Mesendoderm (in vitro differentiated cells): ENCODE data around the gene NOC2L.
A peak's percentile ranks its signal among the peaks of the same experiment; 100 is the strongest.

ENCODE experiments used
- DNase-seq: peaks from one replicate; pipeline ENCODE4 v3.0.0; 2013
- H2AK5ac ChIP-seq: 2 replicates; pipeline ENCODE4 v1.6.1; 2013; ENCODE audit warnings: low read length, inconsistent platforms
- H2BK120ac ChIP-seq: 2 replicates; pipeline ENCODE4 v1.6.1; 2013; ENCODE audit warnings: low read depth, mild to moderate bottlenecking, low read length, moderate library complexity, mixed read lengths
- H2BK15ac ChIP-seq: replicated peaks from 2 replicates; pipeline ENCODE4 v1.6.1; 2013; ENCODE audit warnings: low read depth, mild to moderate bottlenecking, moderate library complexity
- H2BK5ac ChIP-seq: 2 replicates; pipeline ENCODE4 v1.6.1; 2013; ENCODE audit warnings: low read length, inconsistent platforms
- H3K18ac ChIP-seq: 2 replicates; pipeline ENCODE4 v1.6.1; 2013; ENCODE audit warnings: mild to moderate bottlenecking, low read length, mixed read lengths
- H3K23ac ChIP-seq: one replicate; pipeline ENCODE4 v1.6.1; 2013; ENCODE audit warnings: low read length
- H3K27ac ChIP-seq: 2 replicates; pipeline ENCODE4 v1.5.1; 2013; ENCODE audit warnings: low read depth, mild to moderate bottlenecking, inconsistent platforms, low read length, moderate library complexity
- H3K27me3 ChIP-seq: 2 replicates; pipeline ENCODE4 v1.6.1; 2013; ENCODE audit warnings: low read length, control low read depth, mild to moderate bottlenecking, inconsistent platforms; ENCODE audit not compliant: insufficient read depth, poor library complexity
- H3K36me3 ChIP-seq: 2 replicates; pipeline ENCODE4 v1.6.1; 2013; ENCODE audit warnings: low read length, inconsistent platforms; ENCODE audit not compliant: control insufficient read depth, insufficient read depth
- H3K4ac ChIP-seq: one replicate; pipeline ENCODE4 v1.6.1; 2013; ENCODE audit warnings: low read depth, mild to moderate bottlenecking, low read length, moderate library complexity
- H3K4me1 ChIP-seq: 2 replicates; pipeline ENCODE4 v1.6.1; 2013; ENCODE audit warnings: low read depth, low read length, inconsistent platforms; ENCODE audit not compliant: control insufficient read depth
- H3K4me2 ChIP-seq: 2 replicates; pipeline ENCODE4 v1.6.1; 2013; ENCODE audit warnings: low read length
- H3K4me3 ChIP-seq: 2 replicates; pipeline ENCODE4 v1.5.1; 2013; ENCODE audit warnings: mild to moderate bottlenecking, low read length
- H3K56ac ChIP-seq: one replicate; pipeline ENCODE4 v1.6.1; 2013; ENCODE audit warnings: low read length
- H3K79me1 ChIP-seq: 2 replicates; pipeline ENCODE4 v1.6.1; 2013; ENCODE audit warnings: low read length, inconsistent platforms
- H3K79me2 ChIP-seq: 2 replicates; pipeline ENCODE4 v1.6.1; 2013; ENCODE audit warnings: mild to moderate bottlenecking, low read length; ENCODE audit not compliant: control insufficient read depth, insufficient read depth
- H3K9ac ChIP-seq: 2 replicates; pipeline ENCODE4 v1.6.1; 2013; ENCODE audit warnings: low read length, inconsistent platforms
- H4K5ac ChIP-seq: one replicate; pipeline ENCODE4 v1.6.1; 2013; ENCODE audit warnings: low read length
- H4K8ac ChIP-seq: one replicate; pipeline ENCODE4 v1.6.1; 2013; ENCODE audit warnings: low read depth, mild to moderate bottlenecking, control low read depth, low read length, moderate library complexity
- WGBS: extraction: QIAGEN DNeasy Blood & Tissue Kit; methylation state at CpG from one replicate; pipeline ENCODE4 v1.1.7; 2013; ENCODE audit warnings: low lambda C conversion rate, missing lambda C conversion rate; ENCODE audit not compliant: insufficient coverage; ENCODE audit errors: extremely low coverage; 5-methylcytosine and 5-hydroxymethylcytosine counted together

Gene NOC2L

DNA sequence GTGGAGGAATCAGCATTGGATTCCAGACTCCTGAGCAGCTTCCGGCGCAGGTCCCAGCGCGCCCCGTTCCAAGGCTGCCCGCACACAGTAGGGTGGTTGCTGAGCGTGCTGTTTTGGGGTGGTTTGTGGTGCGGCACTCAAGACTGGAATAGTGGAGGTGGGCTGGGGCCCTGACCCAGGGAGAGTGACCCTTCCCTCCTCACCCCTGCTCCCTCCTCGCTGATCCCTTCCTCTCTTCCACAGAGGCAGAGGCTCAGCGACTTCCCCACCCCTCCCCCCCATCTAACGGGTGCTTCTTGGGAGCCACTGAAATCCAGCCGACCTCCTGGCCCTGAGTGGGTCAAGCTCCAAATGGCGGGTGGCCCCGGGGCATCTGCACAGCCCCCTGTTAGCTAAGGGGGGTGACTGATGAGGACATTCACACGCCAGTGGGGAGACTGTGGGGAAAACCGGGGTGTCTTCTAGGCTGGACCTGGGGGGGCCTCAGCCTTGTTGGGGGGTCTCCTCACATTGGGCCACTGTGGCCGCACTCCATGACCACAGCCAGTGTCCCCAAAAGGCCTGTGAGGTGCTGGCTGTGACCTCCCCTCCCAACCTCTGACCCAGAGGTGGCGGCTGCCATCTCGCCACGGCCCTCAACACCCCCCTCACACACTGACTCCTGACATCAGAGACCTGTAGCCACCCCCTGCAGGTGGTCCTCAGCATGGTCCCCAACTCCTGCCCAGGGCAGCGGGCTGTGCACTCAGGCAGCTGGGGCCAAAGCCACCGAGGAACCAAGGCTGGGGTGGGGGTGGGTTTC, 44.8 kb upstream of the NOC2L start:
- H3K79me2 ChIP-seq: no peaks in the 10 kb centered on the region
- H3K18ac ChIP-seq: no peak overlapping the region
- no peak overlapping the region for H4K5ac ChIP-seq
- H3K4me3 ChIP-seq: no peak overlapping the region
- no peak overlapping the region for H2BK120ac ChIP-seq
- H2BK15ac ChIP-seq: no peak overlapping the region
- no peak overlapping the region for H3K23ac ChIP-seq
- DNase-seq: no peak
- H3K27ac ChIP-seq: no peak overlapping the region
- H3K27me3 ChIP-seq: peaks cover 14% of the 10 kb centered on the region
- H3K36me3 ChIP-seq: no peaks in the 10 kb centered on the region
- no peak overlapping the region for H3K4ac ChIP-seq
- H2BK5ac ChIP-seq: no peak overlapping the region
- no peak overlapping the region for H3K4me2 ChIP-seq
- no CpG with 5 or more reads among the region's 22 CpGs for WGBS
- no peaks in the 10 kb centered on the region for H3K79me1 ChIP-seq
- no peak overlapping the region for H3K9ac ChIP-seq
- peak overlapping the region; percentile 25 for H3K56ac ChIP-seq
- no peak overlapping the region for H4K8ac ChIP-seq
- H3K4me1 ChIP-seq: peaks cover 7% of the 10 kb centered on the region
- no peak overlapping the region for H2AK5ac ChIP-seq

- peak overlapping the region; percentile 43 for H3K9ac ChIP-seq
- no peak overlapping the region for H3K23ac ChIP-seq
- H3K4ac ChIP-seq: peak overlapping the region; percentile 37
- H2AK5ac ChIP-seq: no peak overlapping the region
- DNase-seq: no peak
- H2BK15ac ChIP-seq: no peak overlapping the region
- H3K27me3 ChIP-seq: peaks cover 29% of the 10 kb centered on the region
- no CpG with 5 or more reads among the region's 58 CpGs for WGBS
- H3K18ac ChIP-seq: peak overlapping the region; percentile 25
- H3K79me2 ChIP-seq: no peaks in the 10 kb centered on the region
- no peak overlapping the region for H2BK120ac ChIP-seq
- no peak overlapping the region for H2BK5ac ChIP-seq
- H4K5ac ChIP-seq: no peak overlapping the region
- peak overlapping the region; percentile 27 for H3K4me2 ChIP-seq
- peaks cover 7% of the 10 kb centered on the region for H3K4me1 ChIP-seq
- no peaks in the 10 kb centered on the region for H3K36me3 ChIP-seq
- H3K27ac ChIP-seq: no peak overlapping the region
- peak overlapping the region; percentile 85 for H3K56ac ChIP-seq
- no peak overlapping the region for H4K8ac ChIP-seq
- no peaks in the 10 kb centered on the region for H3K79me1 ChIP-seq
- H3K4me3 ChIP-seq: no peak overlapping the region
Measured at GRCh38 chr1:1001057-1001783, 42.2 kb upstream of the NOC2L start.

DNA sequence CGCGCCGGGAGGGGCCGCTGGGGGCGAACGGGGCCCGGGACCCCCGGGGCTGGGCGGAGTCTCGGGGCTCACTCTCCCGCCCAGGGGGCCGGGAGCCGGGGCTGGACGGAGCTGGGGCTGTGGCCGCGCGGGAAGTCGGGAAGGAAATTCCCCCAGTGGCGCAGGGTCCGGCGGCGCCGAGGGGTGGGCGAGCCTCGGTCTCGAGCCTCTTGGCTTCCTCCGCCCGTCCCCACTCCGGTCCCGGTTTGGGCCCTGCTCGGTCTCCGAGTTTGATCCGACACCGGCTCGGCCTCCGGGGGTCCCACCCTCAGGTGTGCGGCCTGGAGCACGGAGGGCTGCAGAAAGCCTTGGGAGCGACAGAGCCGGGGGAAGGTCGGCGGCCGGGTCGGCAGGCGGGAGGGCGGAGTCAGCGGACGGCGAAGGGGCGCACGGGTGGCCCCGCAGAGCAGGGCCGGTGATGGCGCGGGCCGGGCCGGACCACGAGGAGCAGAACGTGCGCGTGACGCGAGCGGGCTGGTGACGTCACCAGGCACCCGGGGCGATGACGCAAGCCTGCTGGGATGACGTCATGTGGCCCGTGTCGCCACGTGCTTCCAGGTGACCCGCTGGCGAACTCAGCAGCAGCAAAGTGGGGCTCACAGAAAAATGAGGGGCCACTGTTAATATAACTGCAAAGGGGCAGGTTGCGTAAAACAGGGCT, 41.5 kb upstream of the NOC2L start:
- no peak overlapping the region for H2AK5ac ChIP-seq
- peak overlapping the region; percentile 71 for H3K4me2 ChIP-seq
- no peaks in the 10 kb centered on the region for H3K79me1 ChIP-seq
- no peak overlapping the region for H4K8ac ChIP-seq
- WGBS: no CpG with 5 or more reads among the region's 75 CpGs
- no peak overlapping the region for H3K4ac ChIP-seq
- H3K23ac ChIP-seq: peak overlapping the region; percentile 80
- no peak overlapping the region for H2BK15ac ChIP-seq
- H3K18ac ChIP-seq: peak overlapping the region; percentile 15
- no peak overlapping the region for H2BK120ac ChIP-seq
- H3K27me3 ChIP-seq: peaks cover 29% of the 10 kb centered on the region
- H3K79me2 ChIP-seq: no peaks in the 10 kb centered on the region
- no peak overlapping the region for H3K4me3 ChIP-seq
- H4K5ac ChIP-seq: no peak overlapping the region
- peak overlapping the region; percentile 85 for H3K56ac ChIP-seq
- no peak overlapping the region for H2BK5ac ChIP-seq
- H3K36me3 ChIP-seq: no peaks in the 10 kb centered on the region
- peak; percentile 81 for DNase-seq
- peak overlapping the region; percentile 71 for H3K9ac ChIP-seq
- peak overlapping the region; percentile 15 for H3K27ac ChIP-seq
- H3K4me1 ChIP-seq: peaks cover 7% of the 10 kb centered on the region

DNA sequence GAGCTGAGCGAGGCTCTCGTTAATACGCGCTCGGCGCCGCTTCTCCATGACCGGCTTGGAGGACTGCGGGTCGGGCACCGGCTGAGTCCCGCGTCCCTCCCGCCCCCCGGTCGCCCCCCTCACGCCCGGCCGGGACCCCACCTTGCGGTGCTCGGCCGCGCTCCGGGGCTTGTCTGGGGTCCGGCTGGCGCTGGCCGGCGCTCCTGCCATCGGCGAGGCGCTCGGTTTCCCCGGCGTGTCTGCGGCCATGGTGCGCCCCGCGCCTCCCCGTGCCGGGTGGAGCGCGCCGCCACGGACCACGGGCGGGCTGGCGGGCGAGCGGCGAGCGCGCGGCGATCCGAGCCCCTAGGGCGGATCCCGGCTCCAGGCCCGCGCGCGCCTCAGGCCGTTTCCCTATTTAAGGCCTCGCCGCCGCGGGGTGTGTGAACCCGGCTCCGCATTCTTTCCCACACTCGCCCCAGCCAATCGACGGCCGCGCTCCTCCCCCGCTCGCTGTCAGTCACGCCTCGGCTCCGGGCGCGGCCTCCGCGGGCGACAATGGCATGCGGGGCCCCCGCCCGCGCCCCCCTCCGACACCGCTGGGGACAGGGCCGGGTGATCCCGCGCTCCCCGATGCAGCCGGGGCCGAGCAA, 40.8 kb upstream of the NOC2L start, which contains the start of gene HES4:
Gene HES4, minus strand, starts transcription at position 373 of the 632 bp plus-strand sequence. Its CDS starts 124 bp downstream, at position 249.
- no CpG with 5 or more reads among the region's 95 CpGs for WGBS
- H3K79me2 ChIP-seq: no peaks in the 10 kb centered on the region
- H2BK120ac ChIP-seq: no peak within 1 kb of the TSS
- H3K27ac ChIP-seq: peak within 1 kb of the TSS; percentile 15
- peaks cover 29% of the 10 kb centered on the region for H3K27me3 ChIP-seq
- H3K9ac ChIP-seq: peak within 1 kb of the TSS; percentile 71
- H3K23ac ChIP-seq: peak within 1 kb of the TSS; percentile 80
- H3K79me1 ChIP-seq: no peaks in the 10 kb centered on the region
- no peak within 1 kb of the TSS for H4K5ac ChIP-seq
- H3K4me1 ChIP-seq: peaks cover 3% of the 10 kb centered on the region
- peak within 1 kb of the TSS; percentile 71 for H3K4me2 ChIP-seq
- H4K8ac ChIP-seq: no peak within 1 kb of the TSS
- peak within 1 kb of the TSS; percentile 15 for H3K18ac ChIP-seq
- peak; percentile 92 for DNase-seq
- no peak within 1 kb of the TSS for H2BK15ac ChIP-seq
- H2AK5ac ChIP-seq: no peak within 1 kb of the TSS
- H3K56ac ChIP-seq: peak within 1 kb of the TSS; percentile 85
- H2BK5ac ChIP-seq: no peak within 1 kb of the TSS
- no peak within 1 kb of the TSS for H3K4ac ChIP-seq
- no peak within 1 kb of the TSS for H3K4me3 ChIP-seq
- no peaks in the 10 kb centered on the region for H3K36me3 ChIP-seq

GRCh38 chr1:998995-999724, 40.1 kb upstream of the NOC2L start:
- Histone ChIP-seq H2AK5ac (no peak overlapping the region), H3K9ac (no peak overlapping the region), H3K4me2 (no peak overlapping the region), H3K27me3 (peaks cover 29% of the 10 kb centered on the region), H3K27ac (no peak overlapping the region), H3K4me1 (no peaks in the 10 kb centered on the region), H3K36me3 (no peaks in the 10 kb centered on the region), H3K4me3 (no peak overlapping the region), H3K56ac (peak overlapping the region; percentile 56), H4K5ac (no peak overlapping the region), H4K8ac (no peak overlapping the region), H2BK15ac (no peak overlapping the region), H2BK5ac (no peak overlapping the region), H3K79me1 (no peaks in the 10 kb centered on the region), H3K18ac (no peak overlapping the region), H3K4ac (no peak overlapping the region), H2BK120ac (no peak overlapping the region), H3K23ac (no peak overlapping the region), H3K79me2 (no peaks in the 10 kb centered on the region)
- DNase-seq: peak; percentile 38
- whole genome bisulfite sequencing: no CpG with 5 or more reads among the region's 86 CpGs
